HUDEP-2 (cell line): ENCODE data around the gene HPCAL4.
A peak's percentile ranks its signal among the peaks of the same experiment; 100 is the strongest.

Experiments used
- DNase-seq, 76 experiments: peaks; one replicate each; lab custom pipeline; 2025; ENCODE audit not compliant: unreplicated experiment in 76 of 76; lab: John Stamatoyannopoulos, UW

Gene HPCAL4

GRCh38 chr1:39691383-39692151, at the start of gene HPCAL4:
Gene HPCAL4 (minus strand): TSS chr1:39691433. CDS start chr1:39684603, 6,830 bp downstream.
- peak in 74 of 76 experiments; percentile 13 to 89 (median 76) for DNase-seq

GRCh38 chr1:39738622-39739366, 47.6 kb upstream of the HPCAL4 start, which contains the start of gene PPIE:
Gene PPIE (plus strand): TSS chr1:39738882. CDS start chr1:39738901, 19 bp downstream.
- peak in 74 of 76 experiments; percentile 47 to 98 (median 91) for DNase-seq

DNA sequence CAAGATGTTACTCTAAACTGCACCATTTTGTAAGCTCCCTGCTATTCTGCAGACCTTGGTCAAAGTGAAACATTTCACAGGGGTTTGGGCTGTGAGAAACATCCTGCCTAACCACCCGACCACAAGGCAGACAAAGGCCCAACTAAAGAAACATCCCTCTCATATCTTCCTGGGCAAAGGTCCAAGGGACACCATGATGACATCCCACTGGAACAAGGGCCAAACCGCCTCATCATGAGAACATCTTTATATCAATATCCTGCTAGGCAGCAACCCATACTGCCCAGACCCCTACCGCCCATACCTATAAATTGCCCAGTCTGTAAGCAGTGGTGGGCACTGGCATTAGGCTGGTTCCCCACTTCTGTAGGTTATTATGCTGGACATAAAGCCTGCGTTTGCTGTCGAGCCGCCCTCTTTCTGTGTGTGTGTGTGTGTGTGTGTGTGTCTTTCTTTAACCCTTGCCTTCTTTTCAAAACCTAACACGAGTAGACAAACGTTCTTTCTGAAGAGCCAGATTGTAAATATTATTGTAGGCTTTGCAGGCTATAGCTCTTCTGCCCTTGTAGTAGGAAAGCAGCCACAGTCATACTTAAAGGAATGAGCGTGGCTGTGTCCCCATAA, 46.4 kb upstream of the HPCAL4 start:
- DNase-seq, result peak in 8 of 76 experiments; percentile 2 to 44 (median 12)

DNA sequence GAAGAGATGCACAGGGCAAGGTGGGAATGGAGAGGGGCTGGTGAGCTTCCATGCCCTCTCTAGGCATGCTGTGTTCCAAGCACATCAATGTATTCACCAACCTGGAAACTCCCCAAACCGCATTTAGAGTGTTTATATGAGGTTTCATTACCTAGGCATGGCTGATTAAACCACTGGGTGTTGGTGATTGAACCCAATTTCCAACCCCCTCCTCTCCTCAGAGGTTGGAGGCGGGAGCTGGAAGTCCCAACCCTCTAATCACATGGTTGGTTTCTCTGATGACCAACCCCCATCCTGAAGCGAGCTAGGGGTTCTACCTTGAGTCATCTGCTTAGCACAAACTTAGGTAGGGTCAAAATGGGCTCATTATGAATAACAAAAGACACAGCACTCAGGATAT, 44.5 kb upstream of the HPCAL4 start:
- DNase-seq, result no peak

DNA sequence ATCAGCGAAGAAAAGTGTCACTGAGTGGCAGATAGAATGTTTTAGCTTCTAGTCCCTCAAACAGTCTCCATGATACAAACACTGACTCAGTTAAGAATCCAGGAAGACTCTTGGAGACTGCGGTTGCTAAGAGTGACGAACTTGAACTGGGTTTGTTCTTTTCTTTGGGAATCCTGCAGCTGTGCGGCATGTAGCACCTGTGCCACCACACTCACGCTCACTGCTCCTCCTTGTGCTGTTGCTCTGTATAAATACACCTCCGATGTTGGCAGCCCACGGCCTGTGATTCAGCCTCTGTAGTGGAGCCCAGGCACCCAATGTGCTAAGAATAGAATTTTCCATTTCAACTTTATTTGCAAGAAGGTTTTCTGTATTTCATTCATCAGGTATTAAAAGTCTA, 41.9 kb upstream of the HPCAL4 start:
- DNase-seq, result no peak

DNA sequence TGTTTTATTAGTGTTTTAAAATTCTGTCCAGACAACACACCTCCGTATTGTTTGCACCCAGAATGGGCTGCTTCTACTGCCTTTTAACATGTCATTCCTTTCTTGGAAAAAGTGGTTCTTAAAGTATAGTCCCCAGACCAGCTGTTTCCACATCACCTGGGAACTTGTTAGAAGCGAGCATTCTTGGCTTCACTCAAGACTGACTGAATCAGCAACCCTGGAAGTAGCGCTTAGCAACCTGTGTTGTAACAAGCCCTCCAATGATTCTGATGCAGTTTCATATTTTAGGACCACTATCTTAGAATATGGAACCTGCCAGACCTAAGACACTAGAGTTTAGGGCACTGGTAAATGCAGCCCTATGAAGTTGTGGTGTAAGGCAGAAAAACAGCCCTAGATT, 41.5 kb upstream of the HPCAL4 start:
- DNase-seq, result no peak

- no peak for DNase-seq
These were observed 38.6 kb upstream of the HPCAL4 start for GRCh38 chr1:39729842-39730241.

GRCh38 chr1:39729030-39729429, 37.8 kb upstream of the HPCAL4 start:
- DNase-seq, result no peak

GRCh38 chr1:39727932-39728317, 36.7 kb upstream of the HPCAL4 start:
- DNase-seq, result no peak

DNA sequence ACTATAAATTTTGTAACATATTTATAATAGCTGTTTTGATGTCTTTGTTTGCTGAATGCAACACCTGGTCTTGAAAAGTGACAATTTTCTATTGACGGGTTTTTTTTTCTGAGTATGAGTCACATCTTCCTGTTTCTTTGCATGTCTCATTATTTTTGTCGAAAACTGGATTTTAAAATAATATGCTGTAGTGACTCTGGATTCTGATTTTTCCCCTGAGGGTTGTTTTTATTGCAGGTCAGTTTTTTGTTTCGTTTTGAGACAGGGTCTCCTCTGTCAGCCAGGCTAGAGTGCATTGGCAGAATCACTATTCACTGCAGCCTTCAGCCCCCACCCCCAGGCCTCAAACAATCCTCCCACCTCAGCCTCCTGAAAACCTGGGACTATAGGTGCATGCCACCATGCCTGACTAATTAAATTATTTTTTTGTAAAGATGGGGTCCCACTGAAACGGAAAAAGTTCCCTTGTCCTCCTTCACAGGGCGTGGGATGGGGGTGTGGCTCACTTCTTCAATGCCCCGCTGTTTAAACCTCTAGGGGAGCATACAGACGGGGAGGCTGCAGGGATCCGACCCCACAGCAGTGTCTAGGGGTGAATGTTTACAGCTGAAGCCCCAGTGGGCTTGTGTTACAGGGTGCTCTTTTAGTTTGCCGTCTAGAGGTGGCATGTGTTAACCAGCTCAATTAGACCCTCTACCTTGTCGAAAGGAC, 36.1 kb upstream of the HPCAL4 start:
- DNase-seq, result no peak

DNA sequence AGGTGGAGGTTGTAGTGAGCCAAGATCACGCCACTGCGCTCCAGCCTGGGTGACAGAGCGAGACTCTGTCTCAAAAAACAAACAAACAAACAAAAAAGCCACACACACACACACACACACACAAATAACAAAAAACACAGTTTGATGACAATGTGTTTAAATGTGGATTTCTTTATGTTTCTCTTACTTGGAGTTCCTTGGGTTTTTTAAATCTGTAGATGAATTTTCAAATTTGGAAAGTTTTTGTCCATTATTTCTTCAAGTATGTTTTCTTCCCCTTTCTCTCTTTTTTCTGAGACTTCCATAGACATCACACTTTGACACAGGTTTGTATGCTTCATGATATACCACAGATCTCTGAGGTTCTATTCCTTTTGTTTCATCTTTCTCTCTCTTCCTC, 35.4 kb upstream of the HPCAL4 start:
- DNase-seq, result no peak

DNA sequence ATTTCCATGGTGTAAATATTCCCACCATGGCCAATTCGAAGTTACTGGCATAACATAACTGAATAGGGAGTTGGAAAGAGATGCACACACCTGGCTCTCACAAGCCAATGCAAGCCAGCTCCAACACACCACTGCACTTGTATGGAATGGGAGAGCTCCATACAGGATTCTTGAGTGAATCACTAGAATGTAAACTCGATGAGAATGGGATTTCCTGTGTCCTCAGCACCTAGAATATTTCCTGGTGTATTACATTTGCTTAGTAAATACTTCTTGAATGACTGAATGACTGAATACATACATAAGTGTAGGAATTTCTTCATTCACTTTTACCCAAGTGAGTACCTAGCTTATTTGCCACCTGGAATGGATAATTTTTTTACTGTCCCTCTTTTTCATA, 31.3 kb upstream of the HPCAL4 start:
- no peak for DNase-seq

GRCh38 chr1:39721664-39722063, 30.4 kb upstream of the HPCAL4 start:
- no peak for DNase-seq

- DNase-seq, result peak in 29 of 76 experiments; percentile 2 to 64 (median 30)
These were observed 29.1 kb upstream of the HPCAL4 start for GRCh38 chr1:39720094-39720999.

DNA sequence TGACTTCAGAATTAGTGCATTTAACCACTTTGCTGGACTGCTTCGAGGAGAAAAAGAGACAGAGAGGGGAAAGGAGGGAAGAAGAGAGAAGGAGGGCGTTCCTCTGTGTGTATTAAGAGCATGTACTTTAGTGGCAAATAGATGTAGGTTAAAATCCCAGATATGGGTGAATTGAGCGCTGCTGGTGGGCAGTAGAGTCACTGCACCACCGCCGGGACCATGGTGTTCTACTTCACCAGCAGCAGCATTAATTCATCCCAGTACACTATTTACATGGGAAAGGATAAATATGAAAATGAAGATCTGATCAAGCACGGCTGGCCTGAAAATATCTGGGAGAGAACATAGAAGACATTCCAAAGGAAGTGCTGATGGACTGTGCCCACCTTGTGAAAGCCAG, 26.6 kb upstream of the HPCAL4 start:
- DNase-seq, result peak in 1 of 76 experiments; percentile 5

DNA sequence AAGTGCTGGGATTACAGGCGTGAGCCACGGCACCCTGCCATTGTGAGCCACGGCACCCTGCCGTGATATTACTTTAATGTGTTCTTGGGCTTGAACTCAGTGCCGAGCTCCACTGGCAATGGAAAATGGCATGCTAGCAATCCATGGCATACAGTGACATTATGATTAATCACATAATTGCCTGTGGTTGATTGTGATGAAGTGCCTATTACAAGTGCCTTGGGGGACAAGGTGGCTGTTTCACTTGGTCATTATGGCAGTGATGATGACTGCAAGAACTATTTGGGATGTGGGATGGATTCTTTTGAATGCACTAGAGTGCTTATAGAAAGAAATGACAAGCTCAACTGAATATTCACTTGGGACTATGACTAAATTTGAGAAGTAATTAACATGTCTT, 22.3 kb upstream of the HPCAL4 start:
- DNase-seq, result no peak

DNA sequence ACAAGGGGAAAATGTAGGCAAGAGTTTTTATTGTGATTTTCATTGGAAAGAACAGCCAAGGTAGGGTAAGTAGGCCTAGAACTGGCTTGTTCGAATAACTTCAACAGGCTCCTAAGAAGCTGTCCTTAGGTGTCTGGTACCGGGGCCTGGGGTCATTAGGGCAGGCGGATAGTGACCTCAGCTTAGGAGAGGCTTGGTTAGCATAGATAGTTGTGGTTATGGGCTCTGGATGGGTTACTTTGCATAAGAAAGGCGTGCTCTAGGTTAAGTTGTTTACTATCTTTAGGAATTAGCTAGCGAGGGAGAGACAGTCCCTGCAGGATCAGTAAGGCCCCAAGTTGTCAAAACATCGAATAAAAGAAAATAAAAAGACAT, 20.7 kb upstream of the HPCAL4 start:
- no peak for DNase-seq

DNA sequence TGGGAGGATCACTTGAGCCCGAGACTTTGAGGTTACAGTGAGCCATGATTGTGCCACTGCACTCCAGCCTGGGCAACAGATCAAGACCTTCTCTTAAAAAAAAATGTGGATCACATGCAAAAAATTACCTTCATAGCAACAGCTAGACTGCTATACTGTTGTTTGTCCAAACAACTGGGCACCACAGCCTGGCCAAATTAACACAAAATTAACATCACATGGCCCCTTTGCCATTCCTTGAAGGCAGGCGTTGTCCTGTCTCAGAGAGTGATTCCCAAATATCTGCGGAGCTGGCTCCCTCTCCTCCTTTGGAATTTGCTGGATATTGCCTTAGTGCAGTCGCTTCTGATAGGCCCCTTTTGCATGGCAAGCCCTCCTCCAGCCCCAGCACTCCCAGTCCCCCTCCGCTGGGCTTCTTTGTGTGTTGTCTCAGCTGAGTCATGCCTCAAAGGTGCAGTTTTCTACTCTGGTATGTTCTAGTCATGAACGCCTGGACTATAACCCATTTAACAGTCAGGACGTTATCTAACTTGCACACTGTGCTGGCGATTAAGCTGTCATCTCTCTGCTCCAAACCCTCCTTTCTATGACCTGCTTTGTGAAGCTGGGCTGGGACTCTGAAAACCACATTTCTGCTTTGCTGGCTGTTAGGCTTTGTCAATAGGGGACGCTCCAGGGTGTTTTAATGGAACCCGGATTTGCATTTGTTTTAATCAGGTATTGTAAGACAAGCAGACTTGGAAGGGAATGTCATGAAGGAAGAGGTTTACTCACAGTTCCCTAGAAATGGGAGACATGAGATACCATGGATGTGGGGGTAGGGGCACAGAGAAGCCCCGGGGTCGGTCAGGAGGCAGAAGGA, 20.1 kb upstream of the HPCAL4 start:
- peak in 69 of 76 experiments; percentile 7 to 89 (median 53) for DNase-seq

- DNase-seq, result no peak
These were observed 16.3 kb upstream of the HPCAL4 start for GRCh38 chr1:39707506-39707905.
